ENCODE measurements around the gene GMPPA. TPM values are rescaled to one million over a fixed set of nuclear protein-coding genes. Genes with fewer than 3 reads are reported as not detected.

Gene GMPPA
- total RNA-seq, 1 experiment from 2014 or later, result 78.1 TPM

GRCh38 chr2:219488844-219489194 is 9.9 kb upstream of the GMPPA start:
- H3K4me1 ChIP-seq (ENCODE audit: insufficient read depth, low read length), result no peaks in the 10 kb centered on the region
- no peak overlapping the region for H3K27ac ChIP-seq (ENCODE audit: low read length)
- intact Hi-C loops (cut with micrococcal nuclease), result no loop called here
- no TSS peak for BruUV-seq (replicated peaks)
- ATAC-seq (no peak), DNase-seq (no peak)
- no peaks in the 10 kb centered on the region for H3K36me3 ChIP-seq (ENCODE audit: low read depth, low read length)
- TF ChIP-seq CTCF (conservative IDR thresholded peaks at IDR 0.05; ENCODE audit: low read depth, low read length), result no peak
- no peak for TF ChIP-seq EZH2phosphoT487 (IDR thresholded peaks at IDR 0.05; ENCODE audit: borderline replicate concordance, low read length)
- no peak for TF ChIP-seq EZH2 (IDR thresholded peaks at IDR 0.05; ENCODE audit: low read length, unreplicated experiment)
- no peak overlapping the region for H3K9ac ChIP-seq (ENCODE audit: low read length)
- H3K9me2 ChIP-seq (replicated peaks; ENCODE audit: low read length), result no peaks in the 10 kb centered on the region
- ChIA-PET CTCF (no interaction called here), POLR2A (ENCODE audit: unreplicated experiment) (no interaction called here)
- H3F3A ChIP-seq (ENCODE audit: low read length, unreplicated experiment), result no peaks in the 10 kb centered on the region
- no peak overlapping the region for H3K4me3 ChIP-seq (ENCODE audit: low read length)
- no peaks in the 10 kb centered on the region for H3K79me2 ChIP-seq (ENCODE audit: low read length)
- H3K27me3 ChIP-seq (ENCODE audit: low read length), result no peaks in the 10 kb centered on the region
- no peaks in the 10 kb centered on the region for H4K20me1 ChIP-seq (ENCODE audit: low read length)
- no peaks in the 10 kb centered on the region for H3K9me3 ChIP-seq (ENCODE audit: low read length)
- no peak overlapping the region for H2AFZ ChIP-seq (ENCODE audit: low read length)
- H3K4me2 ChIP-seq (ENCODE audit: low read length), result no peak overlapping the region

- BruUV-seq (replicated peaks), result no TSS peak
- CTCF ChIA-PET, result no interaction called here
These were observed 9.4 kb upstream of the GMPPA start for GRCh38 chr2:219489315-219489714.

GRCh38 chr2:219490186-219490585 is 8.5 kb upstream of the GMPPA start:
- BruUV-seq (replicated peaks), result no TSS peak
- ATAC-seq, result no peak
- Histone ChIP-seq H3K27me3 (ENCODE audit: low read length) (no peaks in the 10 kb centered on the region), H3K9ac (ENCODE audit: low read length) (no peak overlapping the region), H3K4me2 (ENCODE audit: low read length) (no peak overlapping the region), H3K4me3 (ENCODE audit: low read length) (no peak overlapping the region), H3K36me3 (ENCODE audit: low read depth, low read length) (no peaks in the 10 kb centered on the region), H3K9me3 (ENCODE audit: low read length) (no peaks in the 10 kb centered on the region), H4K20me1 (ENCODE audit: low read length) (no peaks in the 10 kb centered on the region), H3K27ac (ENCODE audit: low read length) (no peak overlapping the region), H3K9me2 (replicated peaks; ENCODE audit: low read length) (no peaks in the 10 kb centered on the region), H2AFZ (ENCODE audit: low read length) (no peak overlapping the region), H3F3A (ENCODE audit: low read length, unreplicated experiment) (no peaks in the 10 kb centered on the region), H3K79me2 (ENCODE audit: low read length) (no peaks in the 10 kb centered on the region), H3K4me1 (ENCODE audit: insufficient read depth, low read length) (no peaks in the 10 kb centered on the region)
- POLR2A ChIA-PET (ENCODE audit: unreplicated experiment), result no interaction called here
- intact Hi-C loops (cut with micrococcal nuclease), result no loop called here
- TF ChIP-seq CTCF (conservative IDR thresholded peaks at IDR 0.05; ENCODE audit: low read depth, low read length) (0 out of 2 replicates have a peak, but pooled peaks have one; percentile 14), EZH2 (IDR thresholded peaks at IDR 0.05; ENCODE audit: low read length, unreplicated experiment) (no peak)
- CTCF ChIA-PET, result no interaction called here
- DNase-seq, result no peak

More at GRCh38 chr2:219489315-219489714, 9.4 kb upstream of the GMPPA start:
- no peaks in the 10 kb centered on the region for H3K79me2 ChIP-seq (ENCODE audit: low read length)
- H3K9me3 ChIP-seq (ENCODE audit: low read length), result no peaks in the 10 kb centered on the region
- intact Hi-C loops (cut with micrococcal nuclease), result no loop called here
- H3K4me1 ChIP-seq (ENCODE audit: insufficient read depth, low read length), result no peaks in the 10 kb centered on the region
- TF ChIP-seq EZH2 (IDR thresholded peaks at IDR 0.05; ENCODE audit: low read length, unreplicated experiment), result no peak
- TF ChIP-seq CTCF (conservative IDR thresholded peaks at IDR 0.05; ENCODE audit: low read depth, low read length), result no peak
- TF ChIP-seq EZH2phosphoT487 (IDR thresholded peaks at IDR 0.05; ENCODE audit: borderline replicate concordance, low read length), result no peak
- H3F3A ChIP-seq (ENCODE audit: low read length, unreplicated experiment), result no peaks in the 10 kb centered on the region
- H3K9me2 ChIP-seq (replicated peaks; ENCODE audit: low read length), result no peaks in the 10 kb centered on the region
- H3K4me3 ChIP-seq (ENCODE audit: low read length), result no peak overlapping the region
- no peak overlapping the region for H3K27ac ChIP-seq (ENCODE audit: low read length)
- POLR2A ChIA-PET (ENCODE audit: unreplicated experiment), result no interaction called here
- DNase-seq (no peak), ATAC-seq (no peak)
- H3K4me2 ChIP-seq (ENCODE audit: low read length), result no peak overlapping the region
- H3K27me3 ChIP-seq (ENCODE audit: low read length), result no peaks in the 10 kb centered on the region
- H3K9ac ChIP-seq (ENCODE audit: low read length), result no peak overlapping the region
- H3K36me3 ChIP-seq (ENCODE audit: low read depth, low read length), result no peaks in the 10 kb centered on the region
- no peak overlapping the region for H2AFZ ChIP-seq (ENCODE audit: low read length)
- no peaks in the 10 kb centered on the region for H4K20me1 ChIP-seq (ENCODE audit: low read length)

Measured in PC-3 (cell line).